ENCODE results near the gene SH3PXD2B. TPM values are rescaled to one million over a fixed set of nuclear protein-coding genes. Genes with fewer than 3 reads are reported as not detected.

Gene SH3PXD2B
- total RNA-seq, 1 donor = 46.7 TPM

DNA sequence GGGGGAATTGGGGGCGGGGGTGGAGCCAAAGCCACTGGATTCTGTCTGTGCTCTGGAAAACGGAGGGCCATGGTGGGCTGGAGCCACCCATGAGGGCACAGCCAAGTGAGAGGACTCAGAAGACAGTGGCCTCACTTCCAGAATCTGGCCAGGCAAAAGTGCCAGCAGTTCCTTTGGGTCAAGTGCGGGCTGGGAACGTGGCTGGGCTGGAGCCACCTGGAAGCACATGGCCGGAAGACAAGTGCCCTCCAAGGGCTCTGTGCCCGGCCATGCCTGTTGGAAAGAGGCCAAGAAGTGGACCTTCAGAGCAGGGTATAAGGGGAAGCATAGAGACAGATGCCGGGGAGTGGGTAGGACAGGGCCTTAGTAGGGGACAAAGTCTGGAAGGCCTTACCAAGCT lies 11.7 kb upstream of the SH3PXD2B start:
- no peak overlapping the region for H3K4me3 ChIP-seq (ENCODE audit: low read depth, low read length)
- DNase-seq (ENCODE audit: low read depth) = no peak
- TF ChIP-seq, protein P1, sequence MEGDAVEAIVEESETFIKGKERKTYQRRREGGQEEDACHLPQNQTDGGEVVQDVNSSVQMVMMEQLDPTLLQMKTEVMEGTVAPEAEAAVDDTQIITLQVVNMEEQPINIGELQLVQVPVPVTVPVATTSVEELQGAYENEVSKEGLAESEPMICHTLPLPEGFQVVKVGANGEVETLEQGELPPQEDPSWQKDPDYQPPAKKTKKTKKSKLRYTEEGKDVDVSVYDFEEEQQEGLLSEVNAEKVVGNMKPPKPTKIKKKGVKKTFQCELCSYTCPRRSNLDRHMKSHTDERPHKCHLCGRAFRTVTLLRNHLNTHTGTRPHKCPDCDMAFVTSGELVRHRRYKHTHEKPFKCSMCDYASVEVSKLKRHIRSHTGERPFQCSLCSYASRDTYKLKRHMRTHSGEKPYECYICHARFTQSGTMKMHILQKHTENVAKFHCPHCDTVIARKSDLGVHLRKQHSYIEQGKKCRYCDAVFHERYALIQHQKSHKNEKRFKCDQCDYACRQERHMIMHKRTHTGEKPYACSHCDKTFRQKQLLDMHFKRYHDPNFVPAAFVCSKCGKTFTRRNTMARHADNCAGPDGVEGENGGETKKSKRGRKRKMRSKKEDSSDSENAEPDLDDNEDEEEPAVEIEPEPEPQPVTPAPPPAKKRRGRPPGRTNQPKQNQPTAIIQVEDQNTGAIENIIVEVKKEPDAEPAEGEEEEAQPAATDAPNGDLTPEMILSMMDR (IDR thresholded peaks at IDR 0.05; ENCODE audit: insufficient read depth, low read length) = no peak

DNA sequence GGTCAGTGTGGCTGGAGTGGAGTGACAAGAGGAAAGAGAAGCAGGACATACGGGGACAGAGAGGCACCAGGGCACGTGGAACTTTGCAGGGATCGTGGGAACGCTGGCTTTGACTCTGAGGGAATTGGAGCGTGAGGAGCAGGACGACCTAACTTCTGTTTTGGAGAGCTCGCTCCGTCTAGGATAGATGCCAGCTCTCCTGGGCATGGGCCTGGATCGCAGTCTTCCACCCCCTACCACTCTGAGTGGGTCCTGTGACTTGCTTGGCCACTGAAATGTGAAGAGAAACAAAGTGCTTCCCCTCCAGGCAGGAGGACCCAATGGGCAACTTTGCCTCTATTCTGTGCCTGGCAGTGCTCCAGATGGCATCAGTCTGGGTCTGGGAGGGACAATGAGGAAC lies 8.7 kb upstream of the SH3PXD2B start:
- H3K4me3 ChIP-seq (ENCODE audit: low read depth, low read length) = no peak overlapping the region
- DNase-seq (ENCODE audit: low read depth) = no peak

DNA sequence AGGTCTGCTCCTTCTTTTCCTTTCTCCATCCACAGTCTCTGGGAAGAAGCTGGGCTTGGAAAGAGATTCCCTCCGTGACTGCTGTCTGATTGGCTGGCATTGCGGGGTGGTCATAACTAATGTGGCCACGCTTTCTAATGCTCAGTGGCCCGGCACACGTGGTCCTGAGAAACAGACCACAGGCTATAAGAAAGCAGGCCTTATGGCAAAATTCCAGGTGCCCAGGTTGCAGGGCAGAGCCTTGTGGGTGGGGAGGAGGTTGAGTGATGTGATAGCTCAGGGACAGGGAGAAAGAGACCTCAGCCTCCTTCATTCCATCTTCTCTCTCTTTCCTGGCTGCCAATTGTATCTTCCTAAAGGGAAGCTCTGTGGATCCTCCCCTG lies 5.4 kb upstream of the SH3PXD2B start:
- no peak for DNase-seq (ENCODE audit: low read depth)
- H3K4me3 ChIP-seq (ENCODE audit: low read depth, low read length) = no peak overlapping the region
- TF ChIP-seq, protein P1 (IDR thresholded peaks at IDR 0.05; ENCODE audit: insufficient read depth, low read length) = no peak

More for the DNA sequence above, 8.7 kb upstream of the SH3PXD2B start:
- TF ChIP-seq, protein P1 (IDR thresholded peaks at IDR 0.05; ENCODE audit: insufficient read depth, low read length) = no peak

DNA sequence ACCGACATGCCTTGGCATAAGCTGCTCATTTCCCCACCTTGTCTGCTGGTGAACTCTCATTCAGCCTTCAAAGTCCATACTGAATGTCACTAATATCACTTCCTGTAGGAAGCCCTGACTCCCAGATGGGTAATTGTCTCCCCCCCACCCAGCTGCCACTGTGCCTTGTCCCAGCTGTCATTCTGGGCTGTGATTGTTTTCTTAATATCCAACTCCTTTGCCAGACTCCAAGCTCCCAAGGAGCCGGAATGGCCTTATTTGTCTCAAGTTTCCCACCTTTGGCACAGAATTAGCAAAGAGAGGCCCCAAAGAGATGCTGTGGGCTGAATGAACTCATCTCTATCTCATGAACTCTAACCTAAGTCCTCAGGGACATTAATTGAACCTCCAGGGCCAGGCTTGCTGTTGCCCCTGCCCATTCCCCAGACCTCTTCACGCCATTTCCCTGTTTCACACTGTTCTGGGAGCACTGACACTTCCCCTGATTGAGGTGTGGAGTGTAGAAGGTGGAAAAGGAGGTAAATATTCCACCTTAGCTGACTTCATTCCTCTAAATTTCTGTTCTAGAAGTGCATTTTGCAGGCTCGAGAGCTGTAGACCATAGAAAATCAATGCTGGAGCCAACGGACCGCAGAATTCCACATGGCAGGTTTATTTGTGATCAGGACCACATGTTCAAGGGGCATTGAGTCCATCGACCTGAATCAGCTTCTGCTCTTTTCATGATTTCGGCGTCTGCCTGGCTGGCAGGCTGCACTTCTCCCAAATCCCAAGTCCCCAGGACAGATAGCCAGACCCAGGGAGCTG lies 4.9 kb upstream of the SH3PXD2B start:
- H3K4me3 ChIP-seq (ENCODE audit: low read depth, low read length) = no peak overlapping the region
- TF ChIP-seq, protein P1 (IDR thresholded peaks at IDR 0.05; ENCODE audit: insufficient read depth, low read length) = no peak
- no peak for DNase-seq (ENCODE audit: low read depth)

DNA sequence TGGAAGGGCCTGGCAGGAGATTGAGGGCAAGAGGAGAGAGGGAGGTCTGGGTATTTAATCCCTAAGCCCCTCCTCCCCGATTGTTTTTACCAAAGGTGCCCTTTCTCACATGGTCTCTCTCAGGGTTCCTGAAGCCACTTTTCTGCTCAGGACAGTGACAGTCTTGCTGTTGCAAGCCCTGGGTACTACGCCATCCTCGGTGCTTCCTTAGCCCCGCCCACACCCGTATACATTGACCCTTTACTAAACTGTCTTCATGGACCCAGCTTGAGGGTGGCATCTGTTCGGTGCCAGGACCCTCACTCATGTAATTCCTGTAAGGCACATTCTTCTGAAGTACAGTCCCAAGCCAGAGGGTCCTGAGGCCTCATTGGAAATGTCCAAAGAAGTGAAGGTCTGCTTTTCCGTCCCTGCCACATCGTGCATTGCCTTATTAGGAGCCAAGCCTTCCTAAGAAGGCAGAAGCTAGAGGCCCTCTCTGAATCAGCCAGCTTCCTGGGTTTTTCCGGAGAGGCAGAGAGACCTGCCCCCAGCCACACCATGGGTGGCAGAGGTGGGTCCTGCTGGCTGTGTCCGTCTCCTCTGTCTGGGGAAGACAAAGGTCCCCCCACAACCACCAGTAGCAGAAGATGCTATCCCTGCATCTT lies 1.9 kb upstream of the SH3PXD2B start:
- no peak overlapping the region for H3K4me3 ChIP-seq (ENCODE audit: low read depth, low read length)
- TF ChIP-seq, protein P1 (IDR thresholded peaks at IDR 0.05; ENCODE audit: insufficient read depth, low read length) = no peak
- DNase-seq (ENCODE audit: low read depth) = no peak

DNA sequence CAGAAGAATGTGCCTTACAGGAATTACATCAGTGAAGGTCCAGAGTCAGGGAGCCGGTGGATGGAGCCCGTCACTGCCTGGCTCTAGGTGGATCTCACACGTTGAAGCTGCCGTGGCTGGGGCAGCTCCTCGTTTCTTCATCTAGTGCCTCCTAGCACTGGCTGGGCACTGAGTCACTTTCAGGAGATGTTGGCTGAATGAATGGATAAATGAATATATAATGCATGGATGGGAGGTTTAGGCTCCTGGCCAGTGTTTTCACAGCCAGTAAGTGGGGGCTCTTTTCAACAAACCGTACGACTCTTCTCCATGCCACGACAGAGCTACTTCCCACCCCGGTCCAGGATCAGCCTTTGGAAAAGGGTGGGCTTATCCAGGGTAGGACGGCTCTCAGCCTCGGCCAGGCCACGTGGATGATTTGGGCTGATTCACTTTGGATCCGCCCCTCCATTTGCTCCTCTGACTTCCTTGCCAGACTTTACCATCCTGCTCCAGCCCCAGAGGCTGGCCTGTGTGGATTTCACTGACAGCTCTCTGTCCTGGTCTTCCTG lies 1.3 kb upstream of the SH3PXD2B start:
- peak overlapping the region; percentile 3 for H3K4me3 ChIP-seq (ENCODE audit: low read depth, low read length)
- peak; percentile 72 for DNase-seq (ENCODE audit: low read depth)
- TF ChIP-seq, protein P1 (IDR thresholded peaks at IDR 0.05; ENCODE audit: insufficient read depth, low read length) = no peak
